NCI-H1417 treated with DMSO at 0.1 percent for 48 hours (cell line): ENCODE results near the gene KCNE4.
"Not testable (repeated sequence)": the region's sequence is repeated elsewhere in the genome, so short reads cannot be mapped to it uniquely, and the experiment has no call there.

ENCODE experiments used
- DNase-seq: peaks from one replicate; lab custom pipeline; 2025; lab: John Stamatoyannopoulos, UW

Gene KCNE4

DNA sequence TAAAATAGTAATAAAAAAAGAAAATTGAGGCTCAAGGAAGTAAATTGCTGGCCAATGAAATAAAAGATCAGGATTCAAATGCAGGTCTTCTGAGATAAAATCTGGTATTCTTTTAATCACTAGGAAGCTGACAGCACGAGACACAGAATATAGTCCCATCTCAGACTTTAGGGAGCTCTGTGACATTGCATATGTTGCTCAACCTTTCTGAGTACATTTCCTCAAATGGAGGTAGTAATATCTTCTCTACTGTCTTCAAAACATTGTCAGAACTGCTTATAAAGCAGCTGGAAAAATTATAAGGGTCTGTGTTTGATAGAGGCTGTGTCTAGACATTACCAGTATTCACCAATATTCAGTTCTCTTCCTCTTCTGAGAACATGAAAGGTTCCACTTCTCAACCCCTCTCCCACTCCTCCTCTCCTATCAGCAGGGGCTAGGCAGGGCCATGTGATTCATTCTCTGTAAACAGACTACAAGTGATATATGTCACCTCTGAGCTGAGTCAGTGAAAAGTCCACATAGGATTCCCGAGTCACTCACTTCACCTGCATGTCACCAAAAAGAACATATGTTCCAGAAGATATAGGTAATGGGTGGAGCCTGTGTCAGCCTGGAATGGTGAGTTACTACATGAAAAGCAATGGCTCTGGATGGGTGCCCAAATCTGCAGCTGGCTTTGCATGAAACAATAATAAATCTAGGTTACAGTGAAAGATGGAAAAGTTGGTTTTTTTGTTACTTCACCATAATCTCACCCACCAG, 7.1 kb downstream of the KCNE4 start:
- DNase-seq: no peak

- no peak for DNase-seq
Measured at GRCh38 chr2:223060201-223060825, 8.3 kb downstream of the KCNE4 start.

DNA sequence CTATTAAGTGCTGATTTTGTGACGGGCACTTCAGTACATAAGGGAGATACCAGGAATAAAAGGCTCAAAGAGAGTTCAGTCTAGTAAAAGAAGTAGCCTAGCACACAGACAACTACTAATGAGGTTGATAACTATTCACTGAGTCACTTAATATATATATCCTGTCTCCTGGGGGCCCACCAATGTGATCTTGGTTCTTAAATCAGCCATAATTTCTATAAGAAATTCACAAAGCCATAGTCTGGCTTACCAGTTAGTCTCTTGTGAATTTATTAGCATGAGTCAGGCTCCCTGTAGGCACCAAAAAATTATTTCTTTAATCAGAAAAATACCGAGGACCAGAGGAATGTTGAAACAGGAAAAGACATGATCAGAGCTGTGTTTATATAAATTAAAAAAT, 10.4 kb downstream of the KCNE4 start:
- no peak for DNase-seq

DNA sequence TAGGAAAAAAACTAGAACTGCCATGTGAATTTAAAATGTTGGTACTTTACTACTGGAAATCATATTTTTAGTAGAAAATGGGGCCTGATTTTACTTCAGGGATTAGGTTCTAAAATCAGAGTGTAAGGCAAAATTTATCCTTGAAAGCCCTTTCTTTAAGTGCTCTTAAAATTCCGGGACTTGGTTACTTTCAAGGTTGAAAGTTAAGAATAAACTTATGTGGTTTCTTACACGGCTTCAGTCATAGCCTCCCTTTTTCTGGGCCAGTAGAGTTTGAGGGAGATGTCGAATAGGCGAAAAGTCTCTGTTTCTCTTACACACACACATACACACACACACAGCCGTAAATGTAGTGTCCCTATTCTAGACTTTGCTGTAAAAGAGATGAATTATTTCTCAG, 13.1 kb downstream of the KCNE4 start:
- no peak for DNase-seq

- no peak for DNase-seq
Measured at GRCh38 chr2:223066721-223067120, 14.7 kb downstream of the KCNE4 start.

- DNase-seq: no peak
Measured at GRCh38 chr2:223068071-223068470, 16.1 kb downstream of the KCNE4 start.

GRCh38 chr2:223069465-223069864, 17.5 kb downstream of the KCNE4 start:
- DNase-seq: no peak

DNA sequence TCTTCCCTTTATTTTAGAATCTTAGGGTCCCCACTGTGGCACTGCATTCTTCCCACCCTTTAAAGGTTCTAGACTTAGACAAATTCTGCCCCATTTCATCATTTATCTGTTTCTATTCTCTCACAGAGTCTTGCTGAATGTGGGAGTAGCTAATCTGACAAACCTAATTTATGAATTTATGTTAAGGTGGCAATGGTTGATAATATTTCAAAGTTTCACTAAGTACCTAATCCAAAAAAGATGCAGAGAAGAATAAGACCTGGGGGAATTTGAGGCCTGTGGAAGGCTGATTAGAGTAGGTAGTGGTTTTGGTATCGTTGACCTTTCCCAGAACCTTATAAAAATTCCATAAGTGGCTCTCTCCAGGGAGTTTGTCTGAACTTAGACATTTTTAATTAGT, 18.0 kb downstream of the KCNE4 start:
- DNase-seq: no peak

- DNase-seq: no peak
Measured at GRCh38 chr2:223071139-223071538, 19.1 kb downstream of the KCNE4 start.

GRCh38 chr2:223072826-223073225, 20.8 kb downstream of the KCNE4 start:
- no peak for DNase-seq

GRCh38 chr2:223075301-223076270, 23.6 kb downstream of the KCNE4 start:
- DNase-seq: no peak

- DNase-seq: no peak
Measured at GRCh38 chr2:223076573-223076972, 24.6 kb downstream of the KCNE4 start.

- no peak for DNase-seq
Measured at GRCh38 chr2:223078482-223078881, 26.5 kb downstream of the KCNE4 start.

GRCh38 chr2:223079378-223079777, 27.4 kb downstream of the KCNE4 start:
- DNase-seq: no peak

GRCh38 chr2:223079925-223080324, 27.9 kb downstream of the KCNE4 start:
- no peak for DNase-seq

- not testable (repeated sequence) for DNase-seq
Measured at GRCh38 chr2:223080790-223081360, 28.9 kb downstream of the KCNE4 start.

GRCh38 chr2:223081789-223082188, 29.8 kb downstream of the KCNE4 start:
- no peak for DNase-seq

DNA sequence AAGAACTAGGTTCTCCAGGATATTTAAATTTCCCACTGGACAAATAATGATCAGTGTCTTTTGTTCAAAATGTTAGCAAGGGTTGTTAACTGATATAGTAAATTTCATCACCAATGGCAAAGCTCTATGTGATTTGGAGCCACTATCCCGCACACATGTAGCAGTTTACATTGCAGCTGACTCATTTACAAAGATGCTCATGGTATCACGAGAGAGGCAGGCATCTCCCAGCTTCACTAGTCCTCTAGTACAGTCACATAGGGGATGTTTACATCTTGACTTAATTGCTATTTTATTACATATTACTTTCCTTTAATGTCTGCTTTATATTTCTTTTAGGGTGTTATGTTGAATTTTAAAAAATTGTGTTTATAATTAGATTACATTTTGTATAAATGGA, 30.7 kb downstream of the KCNE4 start:
- no peak for DNase-seq

DNA sequence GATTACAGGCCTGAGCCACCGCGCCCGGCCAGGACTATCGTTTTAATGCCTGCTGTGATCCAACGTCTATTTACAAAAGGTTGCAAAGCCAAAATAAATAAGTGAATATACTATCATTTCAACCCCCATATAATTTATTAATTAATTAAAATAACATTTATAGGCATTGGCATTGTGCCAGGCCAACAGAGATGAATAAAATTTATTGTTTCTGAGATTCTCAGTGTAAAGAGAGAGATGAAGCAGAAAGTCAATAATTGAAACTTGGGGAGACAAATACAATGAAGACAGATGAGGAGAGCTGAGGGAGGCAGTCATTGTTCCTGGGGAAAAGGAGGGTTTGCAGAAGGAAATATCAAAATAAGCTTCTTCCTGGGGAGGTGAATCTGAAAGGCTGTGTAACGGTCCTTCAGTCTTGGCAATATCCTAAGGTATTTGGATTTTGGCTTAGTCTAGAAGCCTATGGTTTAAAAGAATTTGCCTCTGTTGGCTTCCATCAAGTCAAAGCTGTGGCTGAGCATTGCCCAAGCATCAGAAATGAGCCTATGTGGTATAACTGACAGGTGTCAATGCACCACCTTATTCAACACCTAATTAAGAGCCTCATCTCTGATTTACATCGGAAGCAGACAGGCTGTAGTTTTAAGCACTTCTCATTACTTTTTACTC, 31.5 kb downstream of the KCNE4 start:
- no peak for DNase-seq

DNA sequence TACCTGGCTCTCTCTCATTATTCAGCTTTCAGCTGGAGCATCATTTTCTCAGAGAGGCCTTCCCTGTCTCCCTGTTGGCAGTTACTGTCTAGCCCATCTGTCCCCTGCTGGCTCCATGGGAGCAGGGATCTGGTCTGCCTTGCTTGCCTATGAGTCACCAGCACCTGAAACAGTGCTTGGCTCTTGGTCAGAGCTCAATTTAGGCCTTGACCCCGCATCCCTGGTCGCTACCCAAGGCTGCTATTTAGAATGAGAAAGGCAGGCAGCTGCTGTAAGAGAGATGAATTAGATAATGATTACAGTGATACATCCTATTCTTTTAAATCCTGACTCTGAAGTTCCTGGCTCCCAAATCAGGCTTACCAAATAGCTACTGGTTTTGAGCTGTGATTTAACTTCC, 32.9 kb downstream of the KCNE4 start:
- DNase-seq: no peak

GRCh38 chr2:223086370-223086981, 34.5 kb downstream of the KCNE4 start:
- no peak for DNase-seq
